HepG2 (cell line): ENCODE results near the gene MFSD12. TPM values are rescaled to one million over a fixed set of nuclear protein-coding genes. Genes with fewer than 3 reads are reported as not detected.

Experiments used
- AKNA ChIP-seq: sonication (generic); formaldehyde crosslinking; IDR thresholded peaks from 2 replicates; pipeline ENCODE4 v1.4.0; 2020; ENCODE audit warnings: missing genetic modification reagents, borderline replicate concordance
- CREB3 ChIP-seq: sonication (generic); formaldehyde crosslinking; IDR thresholded peaks from 2 replicates; pipeline ENCODE4 v1.5.0; 2020; ENCODE audit warnings: missing genetic modification reagents
- FOXM1 ChIP-seq: sonication (generic); formaldehyde crosslinking; IDR thresholded peaks from 2 replicates; pipeline ENCODE4 v1.5.0; 2020; ENCODE audit warnings: missing genetic modification reagents
- NCOA2 ChIP-seq: sonication (generic); formaldehyde crosslinking; IDR thresholded peaks from 2 replicates; pipeline ENCODE4 v1.8.0; 2022; ENCODE audit warnings: inconsistent platforms
- TIGD3 ChIP-seq: sonication (generic); formaldehyde crosslinking; IDR thresholded peaks from 2 replicates; pipeline ENCODE4 v1.5.1; 2020; ENCODE audit warnings: mild to moderate bottlenecking, missing genetic modification reagents, borderline replicate concordance
- YEATS4 ChIP-seq: sonication (generic); formaldehyde crosslinking; IDR thresholded peaks from 2 replicates; pipeline ENCODE4 v1.4.0; 2020; ENCODE audit warnings: missing genetic modification reagents, borderline replicate concordance
- ZBTB33 ChIP-seq: sonication (generic); formaldehyde crosslinking; IDR thresholded peaks from 2 replicates; pipeline ENCODE4 v1.4.0; 2020; ENCODE audit warnings: missing genetic modification reagents
- ZC3H4 ChIP-seq: sonication (generic); formaldehyde crosslinking; IDR thresholded peaks from 2 replicates; pipeline ENCODE4 v1.4.0; 2020; ENCODE audit warnings: missing genetic modification reagents, borderline replicate concordance
- ZNF407 ChIP-seq: sonication (generic); formaldehyde crosslinking; IDR thresholded peaks from one replicate; pipeline ENCODE4 v1.5.1; 2020; ENCODE audit warnings: mild to moderate bottlenecking, missing genetic modification reagents; ENCODE audit errors: not compliant biosample characterization
- ZNF768 ChIP-seq: sonication (generic); formaldehyde crosslinking; IDR thresholded peaks from 2 replicates; pipeline ENCODE4 v1.4.0; 2020; ENCODE audit warnings: missing genetic modification reagents
- polyA plus RNA-seq, 8 experiments: library from polyadenylated mRNA; depleted of rRNA in 3 of 8; stranded (reverse) in 7 of 8; unstranded in 1 of 8; fragments of >200 nt; fragmentation: Illumina TruSeq in 4 of 8; extraction: Trizol in 4 of 8; gene quantifications; 2 replicates each; pipeline versions ENCODE4 v1.2.1 to v1.2.3, GENCODE V29; 2011 to 2016; ENCODE audit warnings: low read depth in 4 of 8, missing spikeins in 1 of 8, mixed read lengths in 1 of 8; ENCODE audit not compliant: insufficient read depth in 1 of 8
- total RNA-seq, 5 experiments: library from RNA; depleted of rRNA; stranded (reverse); fragments of >200 nt; fragmentation: Illumina TruSeq; extraction: Trizol; gene quantifications; 2 replicates each; pipeline ENCODE4 v1.2.3, GENCODE V29; 2016; ENCODE audit warnings: low read depth in 1 of 5

The MFSD12 gene
- total and polyA plus RNA-seq, 2 of the 13 experiments (the other 11 are each of a cell fraction or from before 2014, with no cell fraction given) = 27.2 to 29.1 TPM

GRCh38 chr19:3505598-3506383 is 51.6 kb downstream of the MFSD12 start, which contains the start of gene FZR1 (continued):
- no peak for TF ChIP-seq ZBTB33 (CRISPR knock-in tag)
- peak; percentile 100 for TF ChIP-seq FOXM1 (CRISPR knock-in tag)
- no peak for TF ChIP-seq AKNA (CRISPR knock-in tag)
- peak; percentile 76; the same call in 1 of the 2 replicates for TF ChIP-seq YEATS4 (CRISPR knock-in tag)
- no peak for TF ChIP-seq ZNF768 (CRISPR knock-in tag)
- no peak for TF ChIP-seq TIGD3 (CRISPR knock-in tag)
- no peak for TF ChIP-seq ZNF407 (CRISPR knock-in tag)
- TF ChIP-seq NCOA2 (CRISPR knock-in tag) = 0 out of 2 replicates have a peak, but pooled peaks have one; percentile 33
- TF ChIP-seq CREB3 (CRISPR knock-in tag) = no peak
- no peak for TF ChIP-seq ZC3H4 (CRISPR knock-in tag)
